Spleen (tissue), 7 donors: ENCODE results near the gene RAB3A.

Source experiments
- CTCF ChIP-seq, 11 experiments: fragments of 200-600 bp in 7 of 11; fragments of 450-650 bp in 4 of 11; sonication (generic) in 4 of 11; IDR thresholded peaks in 8 of 11; conservative IDR thresholded peaks in 3 of 11; 1 replicate in 7 of 11; 2 replicates in 4 of 11; pipeline versions ENCODE4 v1.4.0 to v1.8.0; 2016 to 2021; ENCODE audit warnings: antibody characterized with exemption in 11 of 11, inconsistent platforms in 4 of 11, mild to moderate bottlenecking in 1 of 11
- POLR2A ChIP-seq, 3 donors: fragments of 450-650 bp; IDR thresholded peaks; one replicate each; pipeline ENCODE4 v1.5.1; 2017; ENCODE audit warnings: antibody characterized with exemption in 3 of 3, mild to moderate bottlenecking in 1 of 3
- donor health status: DM: no; HTN: no; CAD: no; lungs with moderate emphysema.
- donor health status: DM: no; HTN: no; CAD: no.
- donor health status: DM: no; HTN: no; CAD: no.

DNA sequence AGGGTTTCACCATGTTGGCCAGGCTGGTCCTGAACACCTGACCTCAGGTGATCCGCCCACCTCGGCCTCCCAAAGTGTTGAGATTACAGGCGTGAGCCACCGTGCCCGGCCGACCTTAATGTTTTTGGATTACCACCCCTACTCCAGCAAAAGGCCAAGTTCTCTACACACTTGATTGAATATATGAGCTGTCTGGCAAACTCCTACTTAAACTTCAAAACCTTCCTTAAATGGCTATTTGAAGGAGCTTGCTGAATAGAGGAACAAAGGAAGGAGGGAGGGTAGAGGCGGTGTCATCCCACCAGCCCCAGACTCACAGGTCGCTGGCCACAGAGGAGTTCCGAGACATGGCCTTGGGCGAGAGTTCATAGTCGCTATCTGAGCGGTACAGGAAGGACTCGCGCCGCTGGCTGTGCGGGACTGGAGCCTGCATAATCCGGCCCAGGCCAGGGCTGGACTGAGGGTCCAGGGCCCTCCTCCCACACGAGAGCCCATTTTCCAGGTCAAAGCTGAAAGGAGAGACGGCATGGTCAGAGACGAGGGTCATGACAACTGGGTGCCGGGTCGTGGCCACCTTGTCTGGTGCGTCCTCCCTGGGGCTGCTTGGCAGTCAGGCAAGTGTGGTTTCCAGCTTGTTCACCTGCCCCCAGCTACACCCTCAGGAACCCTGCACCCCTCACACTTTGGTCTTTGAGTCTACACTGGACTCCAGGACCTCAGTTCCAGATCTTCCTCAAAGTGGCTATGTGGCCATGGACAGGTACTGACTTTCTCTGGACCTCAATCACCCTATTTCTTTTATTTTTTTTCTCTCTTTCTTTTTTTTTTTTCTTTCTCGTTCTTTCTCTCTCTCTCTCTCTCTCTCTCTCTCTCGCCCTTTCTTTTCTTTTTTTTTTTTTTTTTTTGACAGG is 18.2 kb upstream of the RAB3A start:
- TF ChIP-seq POLR2A (IDR thresholded peaks at IDR 0.05) (no peak), CTCF (IDR thresholded peaks at IDR 0.05 in 8 of 11, conservative IDR thresholded peaks at IDR 0.05 in 3 of 11) (no peak)
